Loucy (cell line): ENCODE measurements around the gene LRP1-AS.

Experiments
- H2AFZ ChIP-seq: fragments of 200-600 bp; sonication (generic); 2 replicates; pipeline ENCODE4 v1.6.0; 2016; ENCODE audit warnings: antibody characterized with exemption, mild to moderate bottlenecking, low read length, moderate library complexity
- H3F3A ChIP-seq: fragments of 200-600 bp; 2 replicates; pipeline ENCODE4 v1.6.0; 2016; ENCODE audit warnings: antibody characterized with exemption, low read depth, mild to moderate bottlenecking
- H3K27me3 ChIP-seq: fragments of 200-600 bp; sonication (generic); 2 replicates; pipeline ENCODE4 v1.6.1; 2014; ENCODE audit warnings: low read length, mild to moderate bottlenecking; ENCODE audit not compliant: insufficient read depth, poor library complexity, severe bottlenecking
- H3K36me3 ChIP-seq: fragments of 200-600 bp; sonication (generic); 2 replicates; pipeline ENCODE4 v1.6.1; 2016; ENCODE audit warnings: low read length; ENCODE audit not compliant: insufficient read depth
- H3K4me1 ChIP-seq: fragments of 200-600 bp; sonication (generic); 2 replicates; pipeline ENCODE4 v1.5.1; 2014; ENCODE audit warnings: low read length, mild to moderate bottlenecking; ENCODE audit not compliant: insufficient read depth, poor library complexity, severe bottlenecking
- H3K4me2 ChIP-seq: fragments of 200-600 bp; sonication (generic); 2 replicates; pipeline ENCODE4 v1.6.0; 2014; ENCODE audit warnings: antibody characterized with exemption, low read length, low read depth, mild to moderate bottlenecking; ENCODE audit not compliant: poor library complexity, severe bottlenecking
- H3K4me3 ChIP-seq: fragments of 200-600 bp; sonication (generic); 2 replicates; pipeline ENCODE4 v1.5.1; 2014; ENCODE audit warnings: low read length, mild to moderate bottlenecking, mixed read lengths; ENCODE audit not compliant: poor library complexity, severe bottlenecking
- H3K79me2 ChIP-seq: fragments of 200-600 bp; sonication (generic); 2 replicates; pipeline ENCODE4 v1.6.1; 2014; ENCODE audit warnings: low read length; ENCODE audit not compliant: insufficient read depth
- H3K9ac ChIP-seq: fragments of 200-600 bp; sonication (generic); 2 replicates; pipeline ENCODE4 v1.6.0; 2014; ENCODE audit warnings: mild to moderate bottlenecking, low read depth, low read length, moderate library complexity; ENCODE audit not compliant: poor library complexity, severe bottlenecking
- H3K9me2 ChIP-seq: fragments of 200-600 bp; sonication (generic); replicated peaks from 2 replicates; pipeline ENCODE4 v1.6.1; 2016; ENCODE audit warnings: low read depth, low read length, mixed read lengths
- H3K9me3 ChIP-seq: fragments of 200-600 bp; sonication (generic); 2 replicates; pipeline ENCODE4 v1.6.1; 2014; ENCODE audit warnings: mild to moderate bottlenecking, antibody characterized with exemption, low read length, low read depth; ENCODE audit not compliant: insufficient read depth
- H4K20me1 ChIP-seq: fragments of 200-600 bp; sonication (generic); 2 replicates; pipeline ENCODE4 v1.6.0; 2014; ENCODE audit warnings: antibody characterized with exemption, low read length, mild to moderate bottlenecking; ENCODE audit not compliant: insufficient read depth, poor library complexity, severe bottlenecking
- EZH2phosphoT487 ChIP-seq: fragments of 200-600 bp; IDR thresholded peaks from 2 replicates; pipeline ENCODE4 v1.6.1; 2018; ENCODE audit warnings: antibody characterized with exemption, mild to moderate bottlenecking, moderate library complexity, borderline replicate concordance
- TF ChIP-seq, protein P1 (sequence below): fragments of 200-600 bp; sonication (generic); conservative IDR thresholded peaks from 2 replicates; pipeline ENCODE4 v1.5.1; 2014; ENCODE audit warnings: mild to moderate bottlenecking, antibody characterized with exemption, low read length

LRP1-AS gene

DNA sequence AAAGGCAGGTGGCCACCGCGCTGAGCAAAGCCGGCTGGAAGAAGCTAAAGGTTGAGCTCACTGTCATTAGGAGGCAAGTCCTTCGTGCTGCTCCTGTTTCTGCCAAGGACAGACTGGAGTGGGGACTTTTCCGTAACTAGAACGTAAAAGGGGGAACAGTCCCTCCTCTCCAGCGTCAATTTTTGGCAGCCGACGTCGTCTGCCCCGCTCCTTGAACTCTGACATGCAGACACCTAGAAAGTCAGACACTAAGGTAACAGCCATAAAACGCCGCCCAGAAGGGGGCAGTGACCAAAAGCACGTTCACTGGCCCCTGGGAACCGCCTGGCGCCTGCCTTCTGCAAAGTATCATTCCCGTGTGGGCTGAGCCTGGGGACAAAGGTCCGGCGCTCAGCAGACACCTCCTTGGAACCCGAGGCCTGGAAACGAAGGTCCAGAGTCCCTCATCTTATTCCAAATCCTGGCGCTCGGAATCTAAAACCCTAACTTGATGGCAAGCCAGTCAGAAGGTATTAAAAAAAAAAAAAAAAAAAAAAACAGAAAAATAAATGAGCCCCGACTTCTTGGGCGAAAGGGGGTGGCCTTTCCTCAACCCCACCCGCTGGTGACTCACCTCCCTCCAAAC is 20.2 kb downstream of the LRP1-AS start:
- Histone ChIP-seq H3K9me2 (no peaks in the 10 kb centered on the region), H3K4me3 (peak overlapping the region; percentile 82), H3K4me2 (peak overlapping the region; percentile 88), H3K27me3 (no peaks in the 10 kb centered on the region), H4K20me1 (no peaks in the 10 kb centered on the region), H3F3A (no peaks in the 10 kb centered on the region; the same call in 1 of the 2 replicates), H3K36me3 (no peaks in the 10 kb centered on the region), H2AFZ (peak overlapping the region; percentile 92), H3K9ac (peak overlapping the region; percentile 76), H3K79me2 (no peaks in the 10 kb centered on the region), H3K9me3 (no peaks in the 10 kb centered on the region), H3K4me1 (peaks cover 29% of the 10 kb centered on the region)
- no peak for TF ChIP-seq EZH2phosphoT487
- TF ChIP-seq, protein P1, sequence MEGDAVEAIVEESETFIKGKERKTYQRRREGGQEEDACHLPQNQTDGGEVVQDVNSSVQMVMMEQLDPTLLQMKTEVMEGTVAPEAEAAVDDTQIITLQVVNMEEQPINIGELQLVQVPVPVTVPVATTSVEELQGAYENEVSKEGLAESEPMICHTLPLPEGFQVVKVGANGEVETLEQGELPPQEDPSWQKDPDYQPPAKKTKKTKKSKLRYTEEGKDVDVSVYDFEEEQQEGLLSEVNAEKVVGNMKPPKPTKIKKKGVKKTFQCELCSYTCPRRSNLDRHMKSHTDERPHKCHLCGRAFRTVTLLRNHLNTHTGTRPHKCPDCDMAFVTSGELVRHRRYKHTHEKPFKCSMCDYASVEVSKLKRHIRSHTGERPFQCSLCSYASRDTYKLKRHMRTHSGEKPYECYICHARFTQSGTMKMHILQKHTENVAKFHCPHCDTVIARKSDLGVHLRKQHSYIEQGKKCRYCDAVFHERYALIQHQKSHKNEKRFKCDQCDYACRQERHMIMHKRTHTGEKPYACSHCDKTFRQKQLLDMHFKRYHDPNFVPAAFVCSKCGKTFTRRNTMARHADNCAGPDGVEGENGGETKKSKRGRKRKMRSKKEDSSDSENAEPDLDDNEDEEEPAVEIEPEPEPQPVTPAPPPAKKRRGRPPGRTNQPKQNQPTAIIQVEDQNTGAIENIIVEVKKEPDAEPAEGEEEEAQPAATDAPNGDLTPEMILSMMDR: peak; percentile 54

DNA sequence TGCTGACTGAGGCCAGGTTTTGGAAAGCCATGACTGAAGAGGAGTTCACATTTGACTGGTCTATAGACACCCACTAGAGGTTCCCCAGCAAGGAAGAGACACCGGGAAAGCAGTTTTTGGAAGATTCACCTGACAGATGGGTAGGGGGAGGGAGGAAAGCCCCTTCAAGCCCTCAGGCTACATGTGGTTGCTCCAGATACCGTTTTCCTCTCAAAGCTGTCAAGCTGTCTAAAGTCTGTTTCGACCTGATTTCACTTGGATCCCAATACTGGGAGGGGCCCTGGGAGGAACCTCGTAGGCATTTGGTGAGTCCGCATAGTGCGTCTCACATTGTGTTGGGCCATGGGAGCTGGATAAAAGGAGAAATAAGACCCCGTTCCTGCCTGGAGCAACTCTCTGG is 20.9 kb downstream of the LRP1-AS start:
- H3K9me3 ChIP-seq: no peaks in the 10 kb centered on the region
- peak overlapping the region; percentile 88 for H3K4me2 ChIP-seq
- H3K4me3 ChIP-seq: peak overlapping the region; percentile 82
- H3K36me3 ChIP-seq: no peaks in the 10 kb centered on the region
- H3K4me1 ChIP-seq: peaks cover 29% of the 10 kb centered on the region
- H3K27me3 ChIP-seq: no peaks in the 10 kb centered on the region
- TF ChIP-seq EZH2phosphoT487: no peak
- TF ChIP-seq, protein P1: no peak
- H3F3A ChIP-seq: no peaks in the 10 kb centered on the region; the same call in 1 of the 2 replicates
- H2AFZ ChIP-seq: no peak overlapping the region
- no peaks in the 10 kb centered on the region for H4K20me1 ChIP-seq
- H3K9ac ChIP-seq: peak overlapping the region; percentile 76
- H3K9me2 ChIP-seq: no peaks in the 10 kb centered on the region
- H3K79me2 ChIP-seq: no peaks in the 10 kb centered on the region

DNA sequence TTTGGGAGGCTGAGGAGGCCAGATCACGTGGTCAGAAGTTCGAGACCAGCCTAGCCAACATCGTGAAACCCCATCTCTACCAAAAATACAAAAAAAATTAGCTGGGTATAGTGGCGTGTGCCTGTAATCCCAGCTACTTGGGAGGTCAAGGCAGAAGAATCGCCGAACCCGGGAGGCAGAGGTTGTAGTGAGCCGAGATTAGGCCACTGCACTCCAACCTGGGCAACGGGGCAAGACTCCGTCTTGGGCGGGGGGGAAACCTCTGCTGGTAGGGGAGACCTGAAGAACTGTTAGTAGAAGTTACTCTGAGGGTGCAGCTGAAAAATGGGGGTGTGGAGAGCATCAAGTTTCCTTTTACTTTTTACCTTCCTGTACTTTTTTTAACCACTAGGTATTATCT is 21.4 kb downstream of the LRP1-AS start:
- Histone ChIP-seq H3K4me2 (no peak overlapping the region), H3K4me1 (peaks cover 29% of the 10 kb centered on the region), H3K9me2 (no peaks in the 10 kb centered on the region), H3K79me2 (no peaks in the 10 kb centered on the region), H3K27me3 (no peaks in the 10 kb centered on the region), H3K4me3 (no peak overlapping the region), H4K20me1 (no peaks in the 10 kb centered on the region), H3K9ac (no peak overlapping the region), H3K36me3 (no peaks in the 10 kb centered on the region), H2AFZ (no peak overlapping the region), H3F3A (no peaks in the 10 kb centered on the region; the same call in 1 of the 2 replicates), H3K9me3 (no peaks in the 10 kb centered on the region)
- TF ChIP-seq EZH2phosphoT487: no peak
- TF ChIP-seq, protein P1: no peak
